ENCODE data around the gene SMURF2.
A peak's percentile ranks its signal among the peaks of the same experiment; 100 is the strongest.

Gene SMURF2

DNA sequence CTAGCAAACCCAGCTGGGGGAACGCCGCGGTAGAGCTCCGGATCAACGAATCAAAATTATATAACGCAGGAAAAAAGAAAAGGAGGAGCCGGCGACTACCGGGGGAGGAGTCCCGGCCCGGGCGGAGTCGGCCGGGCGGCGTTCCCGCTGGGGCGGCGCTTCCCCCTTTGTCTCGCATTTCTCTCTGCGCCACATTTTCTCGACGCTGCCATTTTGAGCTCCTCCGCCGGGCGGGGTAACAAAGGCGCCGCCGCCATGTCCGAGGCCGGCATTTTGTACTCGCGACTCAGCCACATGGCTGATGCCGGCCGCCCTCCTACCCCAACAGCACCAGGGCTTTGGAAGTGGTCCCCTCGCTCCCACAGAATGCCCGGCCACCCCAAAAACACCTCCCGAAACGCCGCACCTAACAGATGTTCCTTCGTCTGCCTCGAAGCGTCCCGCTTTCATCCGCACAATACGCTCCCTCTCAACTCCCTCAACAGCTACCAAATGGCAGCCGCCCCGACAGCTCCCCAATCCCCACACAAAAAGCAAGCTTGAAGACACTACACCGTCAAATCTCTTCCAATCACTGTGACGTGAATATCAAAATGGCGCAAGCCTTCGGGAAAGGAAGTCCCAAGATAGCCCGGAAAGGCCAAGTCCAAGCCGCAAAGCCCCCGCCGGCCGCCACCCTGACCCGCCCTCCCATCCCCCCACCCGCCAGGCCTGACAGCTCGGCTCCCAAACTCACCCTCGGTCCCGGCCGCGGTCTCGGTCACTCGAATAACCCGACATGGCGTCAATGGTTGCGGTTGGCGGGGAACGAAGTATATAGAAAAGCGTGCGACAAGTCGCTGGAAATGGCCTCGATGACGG, 156.5 kb downstream of the SMURF2 start:
- H3K4me3 ChIP-seq (ENCODE audit: low read depth, low read length), result peak overlapping the region; percentile 100

DNA sequence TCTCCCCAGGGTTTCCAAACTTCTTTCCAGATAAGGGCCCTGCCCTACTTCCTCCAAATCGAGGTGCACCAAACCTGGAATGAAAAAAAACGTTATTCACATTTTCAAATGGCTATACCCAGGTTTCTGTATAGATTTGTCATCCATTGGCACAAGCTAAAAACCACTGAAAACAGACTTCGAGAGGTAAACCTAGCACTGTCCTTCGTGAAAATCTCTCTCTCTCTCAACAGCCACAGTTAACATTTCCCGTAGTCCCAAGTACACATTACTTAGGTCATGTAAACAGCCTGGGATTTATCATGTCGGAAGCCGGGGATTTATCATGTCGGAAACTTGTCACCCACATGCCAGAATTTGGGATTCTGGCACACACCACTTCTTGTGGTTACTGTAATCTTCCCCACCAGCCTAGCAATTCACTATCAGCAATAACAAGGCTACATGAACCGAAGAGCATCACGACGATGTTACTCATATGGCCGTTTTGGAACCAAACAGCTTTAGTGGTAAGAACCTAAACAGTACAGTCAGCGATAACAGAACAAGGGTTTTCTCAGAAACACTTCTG, 157.3 kb downstream of the SMURF2 start:
- H3K4me3 ChIP-seq (ENCODE audit: low read depth, low read length), result peak overlapping the region; percentile 100

DNA sequence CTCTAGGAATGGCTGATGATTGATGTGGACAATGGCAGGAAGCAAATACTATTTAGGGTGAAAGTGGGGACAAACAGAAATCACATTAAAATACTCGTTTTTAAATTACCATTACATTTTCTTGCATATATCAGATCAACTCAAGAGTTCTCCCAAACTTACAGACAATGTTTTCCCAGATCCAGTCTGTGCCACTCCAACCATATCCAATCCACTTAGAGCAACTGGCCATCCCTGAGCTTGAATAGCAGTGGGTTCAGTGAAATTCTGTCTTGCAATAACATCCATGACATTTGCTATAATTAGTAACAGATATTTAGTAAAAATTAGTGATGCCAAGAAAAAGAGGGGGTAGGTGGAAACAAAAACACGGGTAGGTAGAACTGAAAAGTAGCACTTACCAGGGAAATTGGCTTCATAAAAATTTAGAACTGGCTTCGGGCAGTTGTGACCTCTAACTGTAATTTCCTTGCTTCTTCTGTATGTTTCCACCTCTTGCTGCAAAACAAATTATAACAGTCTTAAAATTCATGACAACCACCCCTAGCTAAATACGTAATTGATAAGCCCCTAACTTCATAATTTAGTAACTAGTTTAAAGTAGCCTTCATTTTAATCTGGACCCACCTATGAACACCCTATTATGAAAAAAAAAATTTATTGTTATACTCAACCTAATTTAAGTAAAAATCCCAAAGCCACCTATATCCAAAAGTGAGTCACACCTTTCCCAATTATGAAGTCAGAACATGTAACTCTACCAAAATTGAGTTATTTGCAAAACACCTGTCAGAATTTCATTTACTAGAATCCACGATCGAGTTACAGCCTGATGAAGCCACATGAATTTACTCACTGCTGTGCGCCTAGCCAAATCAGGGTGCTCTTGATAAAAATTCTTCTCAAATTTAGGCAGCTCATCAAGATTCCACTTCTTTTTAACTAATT, 158.0 kb downstream of the SMURF2 start:
- H3K4me3 ChIP-seq (ENCODE audit: low read depth, low read length), result peak overlapping the region; percentile 100

DNA sequence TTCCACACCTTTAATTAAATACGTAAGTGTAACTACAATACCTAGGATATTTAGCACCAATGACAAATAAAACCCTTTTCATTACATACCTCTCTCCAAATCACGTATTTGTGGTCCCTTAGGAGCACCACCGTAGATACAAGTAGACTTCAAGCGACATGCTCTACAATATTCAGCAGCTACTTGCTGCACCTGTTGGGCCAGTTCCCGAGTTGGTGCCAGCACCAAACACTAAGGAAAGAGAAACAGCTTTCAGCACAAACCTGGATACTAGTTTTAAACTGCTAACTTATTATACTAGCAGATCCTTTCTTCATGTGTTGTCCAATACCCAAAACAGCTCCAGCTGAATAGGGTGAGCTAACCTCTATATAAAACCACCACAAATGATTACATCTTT, 158.8 kb downstream of the SMURF2 start:
- no peak overlapping the region for H3K4me3 ChIP-seq (ENCODE audit: low read depth, low read length)

DNA sequence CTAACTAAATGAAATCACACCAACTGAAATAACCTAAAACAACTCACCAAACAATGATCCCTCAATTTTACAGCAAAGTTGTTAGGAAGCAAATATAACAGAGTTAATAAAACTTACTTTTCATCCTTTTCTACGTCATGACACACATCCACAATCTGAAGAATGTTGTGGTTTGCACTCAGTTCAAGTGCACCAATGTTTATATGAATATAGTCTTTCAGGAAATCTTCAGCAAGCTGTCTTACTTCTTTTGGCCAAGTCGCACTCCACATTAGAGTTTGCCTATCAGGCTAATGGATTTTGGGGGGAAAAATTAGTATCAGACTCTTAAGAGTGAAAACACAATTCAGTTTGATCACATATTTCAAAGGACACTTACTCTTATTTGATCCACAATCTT, 159.3 kb downstream of the SMURF2 start:
- H3K4me3 ChIP-seq (ENCODE audit: low read depth, low read length), result no peak overlapping the region

DNA sequence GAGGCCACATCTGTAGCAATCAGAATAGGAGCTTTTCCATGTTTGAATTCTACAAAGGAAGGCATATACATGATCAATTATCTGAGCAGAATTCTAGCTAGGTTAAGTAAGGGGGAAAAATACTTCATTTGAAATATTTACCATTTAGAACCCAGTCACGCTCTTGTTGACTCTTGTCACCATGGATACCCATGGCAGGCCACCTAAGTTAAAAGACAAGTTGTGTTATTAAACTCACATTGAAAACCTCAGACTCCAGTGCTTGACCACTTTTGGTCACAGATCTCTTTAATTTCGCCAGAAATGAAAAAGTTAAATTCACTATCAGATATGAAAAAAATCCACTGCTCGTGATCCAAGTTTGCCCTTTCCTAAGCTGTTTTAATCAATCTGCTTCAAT, 160.1 kb downstream of the SMURF2 start:
- no peak overlapping the region for H3K4me3 ChIP-seq (ENCODE audit: low read depth, low read length)

DNA sequence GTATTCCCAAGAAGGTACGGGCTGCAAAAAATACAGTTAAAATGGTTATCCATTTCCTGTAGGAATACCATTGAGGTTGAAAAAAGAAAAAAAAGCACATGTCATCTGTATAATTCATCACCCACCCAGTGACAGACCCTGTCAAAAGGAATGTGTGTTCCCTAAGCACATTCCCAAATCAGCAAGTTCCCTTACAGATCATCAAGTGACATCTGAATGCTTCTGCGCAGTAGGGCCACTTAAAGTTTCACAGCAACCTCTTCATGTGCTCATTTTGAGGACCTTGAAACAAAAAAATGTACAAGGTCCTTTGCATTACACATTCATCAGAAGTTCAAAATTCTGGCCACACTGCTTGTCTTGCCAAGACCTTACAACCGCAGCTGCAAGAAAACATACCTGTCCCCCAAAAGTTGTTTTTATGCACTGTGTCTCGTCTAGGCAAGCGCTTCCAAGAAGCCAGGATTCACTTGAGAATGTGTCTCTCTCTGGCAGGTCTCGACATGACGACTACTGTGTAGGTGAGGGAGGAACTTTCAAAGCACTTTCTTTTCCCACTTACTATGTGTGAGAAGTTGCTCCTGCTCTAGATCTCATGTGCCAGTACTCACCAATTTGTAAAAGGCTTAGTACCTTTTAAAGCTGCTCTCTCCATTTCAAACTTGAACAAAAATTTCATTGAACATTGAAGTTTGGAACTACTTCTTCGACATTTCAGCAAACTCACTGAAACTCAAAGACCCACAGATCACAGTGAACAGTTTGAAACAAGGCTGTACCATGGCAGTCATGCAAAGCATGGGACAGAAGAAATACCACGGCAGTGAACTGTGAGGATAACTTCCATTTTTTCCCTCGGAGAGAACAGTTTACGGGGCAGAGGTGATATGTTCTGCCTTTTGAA, 161.0 kb downstream of the SMURF2 start:
- H3K4me3 ChIP-seq (ENCODE audit: low read depth, low read length), result no peak overlapping the region

DNA sequence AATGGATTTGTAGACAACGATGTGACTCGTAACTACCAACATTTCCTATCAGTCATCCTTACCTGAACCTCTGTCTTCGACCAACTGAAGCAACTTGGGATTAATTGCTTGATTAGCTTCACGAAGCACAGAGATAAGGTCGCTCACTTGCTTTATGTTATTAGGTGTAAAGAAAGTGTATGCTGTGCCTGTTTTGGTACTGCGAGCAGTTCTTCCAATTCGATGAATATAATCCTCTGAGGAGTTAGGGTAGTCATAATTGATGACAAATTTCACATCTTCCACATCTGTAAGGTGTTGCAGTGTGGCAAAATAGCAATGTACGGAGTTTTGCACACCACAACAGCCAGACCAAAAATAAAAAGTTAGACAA, 161.6 kb downstream of the SMURF2 start:
- H3K4me3 ChIP-seq (ENCODE audit: low read depth, low read length), result no peak overlapping the region

DNA sequence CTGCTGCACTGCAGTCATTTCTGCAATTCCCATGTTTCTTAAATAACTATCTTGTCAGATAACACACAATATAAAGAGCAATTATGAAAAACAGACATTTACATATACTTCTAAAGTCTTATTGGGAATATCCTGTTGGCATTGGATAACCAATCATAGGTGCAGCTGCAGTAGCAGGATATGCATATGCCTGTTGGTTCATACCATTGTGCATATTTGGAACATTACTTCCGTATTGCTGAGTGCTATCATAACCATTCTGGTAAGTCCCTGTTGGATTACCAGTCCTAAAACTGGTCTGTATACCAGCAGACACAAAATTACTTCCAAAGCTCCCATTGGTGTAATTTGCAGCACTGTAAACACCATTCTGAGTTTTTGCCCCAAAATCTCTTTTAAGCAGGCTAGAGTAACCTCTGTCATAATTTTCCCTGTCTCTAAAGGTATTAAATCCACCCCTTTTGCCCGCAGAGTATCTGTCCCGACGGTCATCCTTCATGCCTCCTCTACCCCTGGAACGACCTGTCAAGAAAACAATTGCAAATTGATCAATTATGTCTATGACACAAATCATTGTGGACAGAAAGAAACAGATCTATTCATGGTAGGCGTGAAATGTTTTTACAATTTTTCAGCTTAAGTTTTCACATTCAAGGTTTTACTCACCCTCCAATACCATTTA, 162.2 kb downstream of the SMURF2 start:
- H3K4me3 ChIP-seq (ENCODE audit: low read depth, low read length), result no peak overlapping the region

DNA sequence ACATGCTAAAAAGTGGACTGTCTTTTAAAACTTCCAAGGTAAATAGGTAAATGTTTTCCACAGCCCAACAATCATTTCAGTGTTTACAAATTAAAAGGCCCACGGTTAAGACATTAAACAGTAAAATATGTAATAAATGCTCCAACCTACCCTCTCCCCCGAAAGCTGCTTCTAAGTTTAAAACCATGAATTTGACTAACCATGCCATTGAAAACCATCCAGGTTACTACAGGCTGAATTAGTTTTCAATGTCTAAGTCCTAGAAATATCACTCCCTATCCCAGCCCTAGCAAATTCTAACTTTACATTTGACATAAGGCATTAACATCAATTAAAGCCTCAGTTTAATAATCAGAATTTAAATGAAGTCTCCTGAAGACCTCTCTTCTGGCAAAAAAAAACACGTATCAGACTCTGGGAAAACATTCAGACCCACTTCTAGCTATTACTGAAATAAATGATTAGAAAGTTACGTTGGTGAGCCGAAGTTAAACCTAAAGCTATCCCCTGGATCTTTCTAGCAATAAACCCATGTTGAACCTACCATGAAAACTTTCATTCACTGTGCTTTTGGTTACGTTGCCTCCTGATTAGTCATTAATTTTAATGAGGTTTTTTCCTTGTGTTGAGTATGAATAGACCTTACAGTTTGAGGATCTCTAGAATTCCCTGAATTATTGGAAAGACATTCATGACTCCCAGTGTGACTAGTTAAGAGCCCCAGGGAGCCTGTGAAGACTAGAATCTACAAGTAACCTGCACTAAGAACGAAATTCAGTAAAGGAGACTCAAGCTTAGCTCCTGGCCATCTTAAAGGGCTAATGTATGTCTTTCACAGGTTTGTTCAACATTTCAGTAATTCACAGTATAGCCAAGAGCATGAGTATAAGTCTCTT, 163.6 kb downstream of the SMURF2 start:
- H3K4me3 ChIP-seq (ENCODE audit: low read depth, low read length), result no peak overlapping the region

DNA sequence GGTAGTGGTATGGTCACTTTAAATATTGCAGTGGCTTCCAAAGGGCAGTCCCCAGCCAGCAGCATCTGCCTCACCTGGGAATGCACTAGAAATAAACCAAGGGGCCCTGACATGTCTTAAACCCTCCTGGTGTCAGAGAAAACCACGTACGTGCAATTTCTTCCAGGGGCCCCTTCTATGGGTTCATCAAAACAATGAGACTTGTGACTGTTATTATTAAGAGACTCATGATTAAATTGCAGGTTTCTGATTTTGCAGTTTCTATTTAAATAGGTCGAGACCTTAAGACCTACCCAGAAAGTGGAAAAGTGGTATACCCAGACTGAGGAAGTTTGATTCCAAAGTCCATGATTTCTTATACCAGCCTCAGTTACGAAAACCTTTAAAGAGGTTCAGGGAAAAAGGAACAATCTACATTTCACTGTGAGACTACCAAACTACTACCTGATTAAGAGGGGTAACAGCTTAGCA, 164.5 kb downstream of the SMURF2 start:
- peak overlapping the region; percentile 66 for H3K4me3 ChIP-seq (ENCODE audit: low read depth, low read length)

DNA sequence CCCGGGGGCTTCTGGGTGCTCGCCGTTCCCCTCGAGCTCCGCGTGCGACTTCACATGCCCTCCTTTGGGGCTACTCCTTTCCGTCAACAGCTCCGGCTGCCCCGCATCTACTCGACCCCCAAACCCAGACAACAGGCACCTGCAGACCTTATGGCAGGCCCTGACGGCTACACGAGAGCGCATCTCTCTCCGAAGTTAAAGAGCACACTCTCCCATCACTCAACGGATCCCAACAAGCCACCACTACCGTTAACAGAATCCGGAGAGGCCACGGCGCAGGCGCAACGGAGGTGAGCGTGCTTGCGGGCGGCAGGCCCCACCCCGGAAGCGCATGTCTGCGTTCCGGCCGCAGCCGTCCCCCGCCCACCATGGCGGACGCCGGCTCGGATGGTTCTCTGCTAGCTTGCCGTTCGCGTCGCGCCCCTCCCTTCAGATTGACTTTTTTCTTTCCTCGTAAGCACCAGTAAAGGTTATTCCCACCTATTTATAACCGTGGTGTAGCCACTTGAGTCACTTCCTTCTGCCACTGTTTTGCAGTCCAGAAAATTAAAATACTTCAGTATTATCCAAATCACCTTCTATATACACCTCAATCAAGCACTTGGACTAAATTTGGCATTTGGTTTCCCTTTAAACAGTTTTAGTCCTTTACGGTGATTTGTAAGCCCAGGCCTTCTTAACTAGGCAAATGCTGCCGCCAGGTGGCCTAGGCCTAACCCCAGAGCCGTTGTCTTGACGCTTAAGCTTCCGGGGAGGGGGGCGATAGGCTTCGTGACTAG, 165.1 kb downstream of the SMURF2 start, which contains the start of gene POLG2:
Gene POLG2, minus strand, starts transcription at position 269 of the 779 bp plus-strand sequence. Its CDS starts 86 bp downstream, at position 183.
- peak within 1 kb of the TSS; percentile 66 for H3K4me3 ChIP-seq (ENCODE audit: low read depth, low read length)

DNA sequence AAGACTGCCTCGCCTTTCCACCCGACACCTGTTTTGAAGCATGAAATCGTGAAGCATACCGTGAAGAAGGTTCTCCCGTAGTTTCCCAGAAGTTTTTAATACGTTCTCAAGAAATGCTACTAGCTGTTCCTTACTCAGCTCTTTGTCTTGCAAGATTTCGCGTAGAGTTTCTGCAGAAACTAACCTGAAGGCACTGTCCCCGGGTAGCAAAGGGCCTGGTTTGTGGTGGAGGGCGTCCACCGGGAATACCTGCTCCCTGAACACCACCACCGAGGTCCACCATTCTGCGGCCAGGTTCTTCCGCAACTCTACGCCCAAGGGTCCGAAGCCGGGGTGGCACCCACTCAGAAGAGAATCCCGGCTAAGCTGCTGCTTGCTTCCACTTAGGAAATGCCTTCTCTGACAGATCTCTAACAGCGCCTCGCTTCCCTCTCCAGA, 165.7 kb downstream of the SMURF2 start:
- H3K4me3 ChIP-seq (ENCODE audit: low read depth, low read length), result peak overlapping the region; percentile 66
